MM.1S (cell line): ENCODE data around the gene NPHS1.

Experiments used
- CTCF ChIP-seq: fragments of 300-600 bp; sonication (generic); IDR thresholded peaks from 2 replicates; pipeline ENCODE4 v1.5.1; 2016; ENCODE audit warnings: antibody characterized with exemption, low read length, mixed read lengths
- EZH2 ChIP-seq: fragments of 300-600 bp; sonication (generic); optimal IDR thresholded peaks from 2 replicates; pipeline ENCODE3; 2017; ENCODE audit warnings: low read depth, mild to moderate bottlenecking, antibody characterized with exemption, low read length, mixed read lengths
- EZH2phosphoT487 ChIP-seq: fragments of 300-600 bp; sonication (generic); IDR thresholded peaks from 2 replicates; pipeline ENCODE4 v1.6.1; 2018; ENCODE audit warnings: antibody characterized with exemption, low read length

GRCh38 chr19:35789195-35789977, 62.9 kb downstream of the NPHS1 start:
- TF ChIP-seq EZH2 (no peak), CTCF (no peak), EZH2phosphoT487 (no peak)
